Right atrium auricular region (tissue), 2 donors: ENCODE measurements around the gene EID2B. TPM values are rescaled to one million over a fixed set of nuclear protein-coding genes. Genes with fewer than 3 reads are reported as not detected.

ENCODE experiments used
- DNase-seq: peaks from one replicate; pipeline ENCODE4 v3.0.0-alpha.2; 2019; ENCODE audit warnings: low spot score
- H3K27ac ChIP-seq, 2 donors: fragments of 200-600 bp; sonication (generic); 1 replicate in 1 of 2; 2 replicates in 1 of 2; pipeline ENCODE4 v1.5.1; 2016 to 2019
- H3K27me3 ChIP-seq, 2 donors: fragments of 200-600 bp; sonication (generic); one replicate each; pipeline versions ENCODE4 v1.5.1 to v1.6.0; 2017 to 2019
- H3K36me3 ChIP-seq: fragments of 200-600 bp; sonication (generic); one replicate; pipeline ENCODE4 v1.5.1; 2016
- H3K4me1 ChIP-seq, 2 donors: fragments of 200-600 bp; sonication (generic); one replicate each; pipeline versions ENCODE4 v1.5.1 to v1.6.0; 2017 to 2019
- H3K4me3 ChIP-seq, 2 donors: fragments of 200-600 bp; sonication (generic); 1 replicate in 1 of 2; 2 replicates in 1 of 2; pipeline ENCODE4 v1.5.1; 2017 to 2019; ENCODE audit warnings: mild to moderate bottlenecking in 1 of 2, moderate library complexity in 1 of 2
- H3K9me3 ChIP-seq, 2 donors: fragments of 200-600 bp; sonication (generic); one replicate each; pipeline ENCODE4 v1.5.1; 2019
- CTCF ChIP-seq, 2 donors: fragments of 200-600 bp; sonication (generic); IDR thresholded peaks; one replicate each; pipeline ENCODE4 v1.5.1; 2019; ENCODE audit warnings: antibody characterized with exemption in 2 of 2
- total RNA-seq, 2 donors: library from RNA; depleted of rRNA; stranded (reverse); fragments of >200 nt; gene quantifications; one replicate each; pipeline ENCODE4 v1.1.0, GENCODE V29; 2016

Gene EID2B
- total RNA-seq, 2 donors from 2014 or later = 2.1 to 2.3 TPM

DNA sequence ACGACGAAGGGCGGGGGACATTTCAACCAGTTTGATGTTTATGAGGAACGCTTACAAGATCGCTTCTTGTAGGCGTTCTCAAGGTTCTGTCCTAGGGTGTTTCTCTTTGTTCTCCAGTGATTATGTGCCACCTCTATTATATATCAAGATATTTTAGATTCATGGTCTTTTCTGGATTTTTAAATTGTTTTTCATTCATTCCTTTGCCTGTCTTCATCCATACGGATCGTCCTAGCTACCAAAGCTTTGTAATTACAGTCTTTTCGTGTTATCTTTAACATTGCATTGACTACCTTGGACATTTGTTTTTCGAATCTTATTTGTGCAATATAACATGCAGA, 7.7 kb upstream of the EID2B start:
- TF ChIP-seq CTCF (IDR thresholded peaks at IDR 0.05) = no peak
- no peaks in the 10 kb centered on the region for H3K36me3 ChIP-seq
- H3K27me3 ChIP-seq = no peaks in the 10 kb centered on the region
- DNase-seq = no peak
- H3K4me3 ChIP-seq = peak overlapping the region in 1 of 2 donors; percentile 77
- no peaks in the 10 kb centered on the region for H3K9me3 ChIP-seq
- peak overlapping the region in 1 of 2 donors; percentile 95 for H3K27ac ChIP-seq
- H3K4me1 ChIP-seq = peaks cover 0 to 23% of the 10 kb centered on the region in 2 donors

DNA sequence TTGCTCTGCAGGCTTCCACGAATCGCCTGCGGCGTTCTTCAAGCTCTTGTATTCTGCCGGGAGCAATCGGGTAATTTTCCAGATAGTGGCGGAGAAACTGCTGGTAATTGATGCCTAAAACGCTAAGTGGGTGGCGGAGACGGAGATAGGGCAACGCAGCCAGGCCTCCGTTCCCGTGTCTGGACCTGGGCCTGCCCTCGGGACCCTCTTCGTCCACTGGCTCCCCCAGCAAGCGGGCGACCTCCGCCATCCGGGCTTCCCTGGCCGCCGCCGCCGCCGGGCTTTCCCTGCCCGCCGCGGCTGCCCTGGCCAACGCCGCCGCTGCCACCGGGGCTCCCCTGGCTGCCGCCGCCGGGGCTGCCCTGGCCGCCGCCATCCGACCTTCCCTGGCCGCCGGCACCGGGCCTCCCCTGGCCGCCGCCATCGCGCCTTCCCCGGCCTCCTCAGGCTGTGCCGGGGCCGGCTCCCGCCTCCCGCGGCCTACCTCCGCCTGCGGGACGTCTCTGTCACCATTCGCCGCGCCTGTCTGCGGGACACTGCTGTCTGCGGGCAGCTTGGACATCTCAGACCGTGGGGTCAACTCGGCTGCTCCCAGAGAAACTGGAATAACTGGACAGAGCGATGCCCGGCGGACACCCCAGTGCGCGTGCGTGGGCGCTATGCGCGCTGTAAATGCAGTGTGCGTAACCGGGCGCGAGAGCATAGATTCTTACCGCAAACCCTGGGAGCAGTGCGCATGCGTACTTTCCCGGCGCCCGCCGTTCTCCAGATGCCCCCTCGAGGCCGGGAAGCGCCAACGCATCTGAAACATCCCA, 7.1 kb upstream of the EID2B start, which contains the start of gene EID2:
Gene EID2, minus strand, starts transcription at position 644 of the 815 bp plus-strand sequence. Its CDS starts 82 bp downstream, at position 562.
- no peaks in the 10 kb centered on the region for H3K9me3 ChIP-seq
- peak within 1 kb of the TSS; percentile 77 to 97 for H3K4me3 ChIP-seq
- no peaks in the 10 kb centered on the region for H3K36me3 ChIP-seq
- no peaks in the 10 kb centered on the region for H3K27me3 ChIP-seq
- peaks cover 0 to 23% of the 10 kb centered on the region in 2 donors for H3K4me1 ChIP-seq
- DNase-seq = peak; percentile 96
- peak; percentile 54 to 92 for TF ChIP-seq CTCF (IDR thresholded peaks at IDR 0.05)
- H3K27ac ChIP-seq = peak within 1 kb of the TSS; percentile 95 to 99

DNA sequence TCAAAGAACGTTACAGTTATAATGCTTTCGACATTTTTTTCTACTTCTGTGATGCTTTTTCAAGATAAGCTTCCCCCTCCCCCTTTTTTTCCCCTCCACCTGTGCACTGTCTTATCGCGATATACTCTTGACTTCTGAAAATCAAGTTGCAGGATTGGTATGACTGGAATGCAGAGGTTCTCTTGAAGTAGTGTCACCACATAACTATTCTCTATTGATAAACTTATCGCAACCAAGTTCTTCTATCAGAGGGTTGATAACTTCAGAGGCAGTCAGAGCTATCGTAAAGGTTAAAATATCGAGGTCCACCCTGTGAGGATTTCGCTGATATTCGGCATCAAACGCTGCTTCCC, 6.5 kb upstream of the EID2B start:
- DNase-seq = no peak
- no peaks in the 10 kb centered on the region for H3K9me3 ChIP-seq
- peak overlapping the region; percentile 95 to 99 for H3K27ac ChIP-seq
- TF ChIP-seq CTCF (IDR thresholded peaks at IDR 0.05) = no peak
- H3K4me3 ChIP-seq = peak overlapping the region; percentile 77 to 97
- H3K4me1 ChIP-seq = peaks cover 0 to 23% of the 10 kb centered on the region in 2 donors
- no peaks in the 10 kb centered on the region for H3K27me3 ChIP-seq
- H3K36me3 ChIP-seq = no peaks in the 10 kb centered on the region

GRCh38 chr19:39533791-39534190, 1.1 kb upstream of the EID2B start:
- no peak for TF ChIP-seq CTCF (IDR thresholded peaks at IDR 0.05)
- peaks cover 0 to 23% of the 10 kb centered on the region in 2 donors for H3K4me1 ChIP-seq
- no peaks in the 10 kb centered on the region for H3K27me3 ChIP-seq
- H3K4me3 ChIP-seq = no peak overlapping the region
- no peak for DNase-seq
- no peaks in the 10 kb centered on the region for H3K36me3 ChIP-seq
- H3K27ac ChIP-seq = no peak overlapping the region
- no peaks in the 10 kb centered on the region for H3K9me3 ChIP-seq

GRCh38 chr19:39533003-39533512, 406 bp upstream of the EID2B start:
- no peak for TF ChIP-seq CTCF (IDR thresholded peaks at IDR 0.05)
- H3K27ac ChIP-seq = peak overlapping the region in 1 of 2 donors; percentile 89

More at GRCh38 chr19:39533003-39533512, 406 bp upstream of the EID2B start:
- H3K4me1 ChIP-seq = peaks cover 0 to 15% of the 10 kb centered on the region in 2 donors
- no peaks in the 10 kb centered on the region for H3K27me3 ChIP-seq
- DNase-seq = no peak
- no peaks in the 10 kb centered on the region for H3K36me3 ChIP-seq
- H3K9me3 ChIP-seq = no peaks in the 10 kb centered on the region
- H3K4me3 ChIP-seq = peak overlapping the region; percentile 86 to 96
